Neural cell (in vitro differentiated cells): ENCODE measurements around the gene CHML. TPM values are rescaled to one million over a fixed set of nuclear protein-coding genes. Genes with fewer than 3 reads are reported as not detected.

ENCODE experiments used
- H2AFZ ChIP-seq: fragments of 200-600, 300-800 bp; sonication (generic), shearing (Covaris generic); 2 replicates; pipeline ENCODE4 v1.6.0; 2014; ENCODE audit warnings: low read depth, mild to moderate bottlenecking, antibody characterized with exemption, low read length, moderate library complexity
- H3F3A ChIP-seq: fragments of 200-600 bp; shearing (Covaris generic); 2 replicates; pipeline ENCODE4 v1.6.1; 2016; ENCODE audit warnings: mild to moderate bottlenecking, moderate library complexity, mixed read lengths, antibody characterized with exemption, low read length; ENCODE audit not compliant: insufficient read depth, poor library complexity, severe bottlenecking
- H3K27ac ChIP-seq: fragments of 200-600, 300-800 bp; sonication (generic), shearing (Covaris generic); 2 replicates; pipeline ENCODE4 v1.5.1; 2014; ENCODE audit warnings: mild to moderate bottlenecking, low read length, moderate library complexity
- H3K27me3 ChIP-seq: fragments of 300-800, 200-600 bp; sonication (generic), shearing (Covaris generic); 2 replicates; pipeline ENCODE4 v1.6.0; 2014; ENCODE audit warnings: mild to moderate bottlenecking, low read depth, low read length, moderate library complexity; ENCODE audit not compliant: insufficient read depth
- H3K36me3 ChIP-seq: fragments of 300-800, 200-600 bp; sonication (generic), shearing (Covaris generic); 2 replicates; pipeline ENCODE4 v1.5.1; 2014; ENCODE audit warnings: mild to moderate bottlenecking, antibody characterized with exemption, low read length, moderate library complexity; ENCODE audit not compliant: insufficient read depth
- H3K4me2 ChIP-seq: fragments of 300-800, 200-600 bp; sonication (generic), shearing (Covaris generic); 2 replicates; pipeline ENCODE4 v1.6.0; 2014; ENCODE audit warnings: mild to moderate bottlenecking, low read length
- H3K4me3 ChIP-seq: fragments of 300-800, 200-600 bp; sonication (generic), shearing (Covaris generic); 2 replicates; pipeline ENCODE4 v1.5.1; 2014; ENCODE audit warnings: mild to moderate bottlenecking, low read length, moderate library complexity
- H3K79me2 ChIP-seq: fragments of 200-600 bp; shearing (Covaris generic); replicated peaks from 2 replicates; pipeline ENCODE4 v1.6.0; 2014; ENCODE audit warnings: mild to moderate bottlenecking, low read length, moderate library complexity; ENCODE audit not compliant: insufficient read depth
- H3K9ac ChIP-seq: fragments of 300-800, 200-600 bp; sonication (generic), shearing (Covaris generic); 2 replicates; pipeline ENCODE4 v1.6.1; 2016; ENCODE audit warnings: mild to moderate bottlenecking, low read length, mixed read lengths
- H3K9me2 ChIP-seq: fragments of 200-600 bp; shearing (Covaris generic); 2 replicates; pipeline ENCODE4 v1.6.1; 2016; ENCODE audit warnings: mild to moderate bottlenecking, low read length, mixed read lengths; ENCODE audit not compliant: insufficient read depth
- H3K9me3 ChIP-seq: fragments of 200-600, 300-800 bp; sonication (generic), shearing (Covaris generic); 2 replicates; pipeline ENCODE4 v1.6.1; 2016; ENCODE audit warnings: mild to moderate bottlenecking, mixed run types, low read length, moderate library complexity, mixed read lengths
- H4K20me1 ChIP-seq: fragments of 200-600 bp; shearing (Covaris generic); 2 replicates; pipeline ENCODE4 v1.6.1; 2016; ENCODE audit warnings: mild to moderate bottlenecking, mixed run types; ENCODE audit not compliant: insufficient read depth
- CTCF ChIP-seq: fragments of 450-650 bp; IDR thresholded peaks from 2 replicates; pipeline ENCODE4 v1.5.1; 2014; ENCODE audit warnings: antibody characterized with exemption, mild to moderate bottlenecking, moderate library complexity; ENCODE audit not compliant: poor library complexity, severe bottlenecking
- EP300 ChIP-seq: fragments of 450-650 bp; conservative IDR thresholded peaks from 2 replicates; pipeline ENCODE4 v1.6.1; 2014; ENCODE audit warnings: antibody characterized with exemption, mild to moderate bottlenecking, moderate library complexity; ENCODE audit not compliant: poor library complexity, severe bottlenecking
- EZH2 ChIP-seq: fragments of 200-600, 300-800 bp; shearing (Covaris generic), sonication (generic); IDR thresholded peaks from 2 replicates; pipeline ENCODE4 v1.6.1; 2014; ENCODE audit warnings: antibody characterized with exemption, low read length, borderline replicate concordance, mild to moderate bottlenecking; ENCODE audit not compliant: insufficient read depth, poor library complexity, severe bottlenecking
- MXI1 ChIP-seq: fragments of 450-650 bp; conservative IDR thresholded peaks from 2 replicates; pipeline ENCODE4 v1.6.1; 2014; ENCODE audit warnings: antibody characterized with exemption, mild to moderate bottlenecking; ENCODE audit not compliant: poor library complexity, severe bottlenecking
- POLR2AphosphoS5 ChIP-seq: IDR thresholded peaks from 2 replicates; pipeline ENCODE4 v1.6.1; 2012
- RAD21 ChIP-seq: fragments of 450-650 bp; conservative IDR thresholded peaks from 2 replicates; pipeline ENCODE4 v1.6.1; 2014; ENCODE audit warnings: antibody characterized with exemption, mild to moderate bottlenecking, moderate library complexity
- REST ChIP-seq: IDR thresholded peaks from 2 replicates; pipeline ENCODE4 v1.6.1; 2012; ENCODE audit warnings: borderline replicate concordance
- SMC3 ChIP-seq: fragments of 450-650 bp; conservative IDR thresholded peaks from 2 replicates; pipeline ENCODE4 v1.6.1; 2014; ENCODE audit warnings: antibody characterized with exemption, mild to moderate bottlenecking, moderate library complexity; ENCODE audit not compliant: poor library complexity
- TAF1 ChIP-seq: IDR thresholded peaks from 2 replicates; pipeline ENCODE4 v1.6.1; 2012; ENCODE audit warnings: low read depth
- polyA plus RNA-seq: library from polyadenylated mRNA; depleted of rRNA; stranded (reverse); fragments of >200 nt; gene quantifications from 2 replicates; pipeline ENCODE4 v1.2.3, GENCODE V29; 2014

The CHML gene
- polyA plus RNA-seq, 1 donor from 2014 or later, result 18.5 TPM

- Histone ChIP-seq H2AFZ (no peak overlapping the region), H3K79me2 (no peaks in the 10 kb centered on the region), H3K9ac (no peak overlapping the region), H3K9me2 (no peaks in the 10 kb centered on the region), H3K4me3 (no peak overlapping the region), H4K20me1 (no peaks in the 10 kb centered on the region), H3K27me3 (no peaks in the 10 kb centered on the region), H3F3A (no peaks in the 10 kb centered on the region), H3K27ac (no peak overlapping the region), H3K36me3 (no peaks in the 10 kb centered on the region), H3K9me3 (no peaks in the 10 kb centered on the region), H3K4me2 (no peak overlapping the region)
- no peak for TF ChIP-seq SMC3
- no peak for TF ChIP-seq REST
- no peak for TF ChIP-seq CTCF
- TF ChIP-seq MXI1, result no peak
- TF ChIP-seq EZH2, result no peak
- no peak for TF ChIP-seq RAD21
Observed at GRCh38 chr1:241598249-241598648, 41.9 kb downstream of the CHML start.

- Histone ChIP-seq H3K9me2 (no peaks in the 10 kb centered on the region), H3K9ac (no peak overlapping the region), H3K4me3 (no peak overlapping the region), H3K4me2 (no peak overlapping the region), H3K36me3 (no peaks in the 10 kb centered on the region), H4K20me1 (no peaks in the 10 kb centered on the region), H3K79me2 (no peaks in the 10 kb centered on the region), H3K27ac (no peak overlapping the region), H3F3A (no peaks in the 10 kb centered on the region), H3K27me3 (no peaks in the 10 kb centered on the region), H3K9me3 (no peaks in the 10 kb centered on the region), H2AFZ (no peak overlapping the region)
- no peak for TF ChIP-seq EP300
- no peak for TF ChIP-seq EZH2
- TF ChIP-seq RAD21, result no peak
- no peak for TF ChIP-seq CTCF
- no peak for TF ChIP-seq MXI1
- TF ChIP-seq REST, result no peak
- no peak for TF ChIP-seq SMC3
- TF ChIP-seq POLR2AphosphoS5, result no peak
- no peak for TF ChIP-seq TAF1
Observed at GRCh38 chr1:241596633-241597032, 43.5 kb downstream of the CHML start.
